ENCODE measurements around the gene SEPTIN12.

SEPTIN12 gene

DNA sequence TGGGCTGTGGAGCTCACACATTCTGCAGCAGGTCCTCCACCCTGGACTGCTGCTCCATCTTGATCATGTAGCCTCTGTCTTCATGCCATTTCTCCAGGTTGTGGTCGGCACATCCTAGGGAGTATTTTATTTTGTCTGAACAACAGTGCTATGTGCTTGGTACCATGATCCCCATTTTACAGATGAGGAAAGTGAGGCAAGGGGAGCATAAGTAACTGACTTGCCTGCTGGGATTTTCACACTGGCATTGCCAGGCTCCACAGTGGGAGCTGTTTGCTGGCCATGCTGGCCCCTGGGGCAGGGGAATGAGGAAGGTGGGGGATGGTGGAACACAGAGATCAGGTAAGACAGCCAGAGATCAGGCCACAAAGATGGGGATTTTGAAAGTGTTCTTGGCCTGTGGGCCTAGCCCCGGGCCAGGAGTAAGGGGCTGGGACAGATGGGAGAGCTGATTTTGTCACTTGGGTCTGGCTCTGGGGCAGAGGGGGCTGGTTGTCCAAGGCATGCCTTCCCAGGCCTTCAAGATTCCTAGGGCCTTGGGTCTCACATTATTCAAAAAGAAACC lies 11.9 kb downstream of the SEPTIN12 start:
- Histone ChIP-seq H4K5ac (ENCODE audit: low read length) (no peak overlapping the region), H3K27me3 (ENCODE audit: insufficient read depth, low read length, poor library complexity) (no peaks in the 10 kb centered on the region), H3K4me2 (ENCODE audit: low read length) (no peak overlapping the region), H3K4ac (ENCODE audit: low read depth, low read length) (no peak overlapping the region), H3K9ac (ENCODE audit: low read length) (no peak overlapping the region), H3K23ac (ENCODE audit: low read length) (no peak overlapping the region), H2BK120ac (ENCODE audit: low read depth, low read length) (no peak overlapping the region), H2BK15ac (replicated peaks; ENCODE audit: low read depth) (no peak overlapping the region), H3K36me3 (ENCODE audit: control insufficient read depth, insufficient read depth, low read length) (no peaks in the 10 kb centered on the region), H3K56ac (ENCODE audit: low read length) (no peak overlapping the region), H3K79me2 (ENCODE audit: control insufficient read depth, insufficient read depth, low read length) (no peaks in the 10 kb centered on the region), H3K4me1 (ENCODE audit: control insufficient read depth, low read depth, low read length) (no peaks in the 10 kb centered on the region), H3K79me1 (ENCODE audit: low read length) (no peaks in the 10 kb centered on the region), H2BK5ac (ENCODE audit: low read length) (no peak overlapping the region), H3K4me3 (ENCODE audit: low read length) (no peak overlapping the region), H3K27ac (ENCODE audit: low read depth, low read length) (no peak overlapping the region), H2AK5ac (ENCODE audit: low read length) (no peak overlapping the region), H4K8ac (ENCODE audit: low read depth, low read length) (no peak overlapping the region), H3K18ac (ENCODE audit: low read length) (no peak overlapping the region)
- no peak for DNase-seq
- WGBS (ENCODE audit: extremely low coverage, insufficient coverage, low lambda C conversion rate), result no CpG with 5 or more reads among the region's 2 CpGs

GRCh38 chr16:4775005-4775404 lies 13.1 kb downstream of the SEPTIN12 start:
- Histone ChIP-seq H3K23ac (ENCODE audit: low read length) (no peak overlapping the region), H3K4me2 (ENCODE audit: low read length) (no peak overlapping the region), H4K5ac (ENCODE audit: low read length) (no peak overlapping the region), H3K4ac (ENCODE audit: low read depth, low read length) (no peak overlapping the region), H4K8ac (ENCODE audit: low read depth, low read length) (no peak overlapping the region), H3K79me1 (ENCODE audit: low read length) (no peaks in the 10 kb centered on the region), H3K9ac (ENCODE audit: low read length) (no peak overlapping the region), H3K79me2 (ENCODE audit: control insufficient read depth, insufficient read depth, low read length) (no peaks in the 10 kb centered on the region), H3K27ac (ENCODE audit: low read depth, low read length) (no peak overlapping the region), H3K4me1 (ENCODE audit: control insufficient read depth, low read depth, low read length) (no peaks in the 10 kb centered on the region), H2AK5ac (ENCODE audit: low read length) (no peak overlapping the region), H3K27me3 (ENCODE audit: insufficient read depth, low read length, poor library complexity) (no peaks in the 10 kb centered on the region), H3K56ac (ENCODE audit: low read length) (no peak overlapping the region), H2BK5ac (ENCODE audit: low read length) (no peak overlapping the region), H2BK15ac (replicated peaks; ENCODE audit: low read depth) (no peak overlapping the region), H3K18ac (ENCODE audit: low read length) (no peak overlapping the region), H2BK120ac (ENCODE audit: low read depth, low read length) (no peak overlapping the region), H3K36me3 (ENCODE audit: control insufficient read depth, insufficient read depth, low read length) (no peaks in the 10 kb centered on the region), H3K4me3 (ENCODE audit: low read length) (no peak overlapping the region)
- DNase-seq, result no peak
- no CpG with 5 or more reads among the region's 13 CpGs for WGBS (ENCODE audit: extremely low coverage, insufficient coverage, low lambda C conversion rate)

DNA sequence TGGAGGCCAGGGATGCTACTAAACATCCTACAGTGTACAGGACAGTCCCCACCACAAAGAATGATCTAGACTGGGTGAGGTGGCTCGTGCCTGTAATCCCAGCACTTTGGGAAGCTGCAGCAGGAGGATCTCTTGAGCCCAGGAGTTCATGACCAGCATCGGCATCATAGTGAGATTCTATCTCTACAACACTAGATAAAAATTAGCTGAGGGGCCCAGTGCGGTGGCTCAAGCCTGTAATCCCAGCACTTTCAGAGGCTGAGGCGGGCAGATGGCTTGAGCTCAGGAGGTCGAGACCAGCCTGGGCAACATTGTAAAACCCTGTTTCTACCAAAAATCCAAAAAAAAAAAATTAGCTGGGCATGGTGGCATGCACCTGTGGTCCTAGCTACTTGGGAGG lies 15.8 kb downstream of the SEPTIN12 start:
- no peaks in the 10 kb centered on the region for H3K36me3 ChIP-seq (ENCODE audit: control insufficient read depth, insufficient read depth, low read length)
- no peak overlapping the region for H3K9ac ChIP-seq (ENCODE audit: low read length)
- WGBS (ENCODE audit: extremely low coverage, insufficient coverage, low lambda C conversion rate), result no CpG with 5 or more reads among the region's 5 CpGs
- no peaks in the 10 kb centered on the region for H3K79me2 ChIP-seq (ENCODE audit: control insufficient read depth, insufficient read depth, low read length)
- no peaks in the 10 kb centered on the region for H3K79me1 ChIP-seq (ENCODE audit: low read length)
- H4K5ac ChIP-seq (ENCODE audit: low read length), result no peak overlapping the region
- H2BK15ac ChIP-seq (replicated peaks; ENCODE audit: low read depth), result no peak overlapping the region
- no peak overlapping the region for H2BK5ac ChIP-seq (ENCODE audit: low read length)
- H3K4me1 ChIP-seq (ENCODE audit: control insufficient read depth, low read depth, low read length), result no peaks in the 10 kb centered on the region
- H2AK5ac ChIP-seq (ENCODE audit: low read length), result no peak overlapping the region
- no peak overlapping the region for H3K27ac ChIP-seq (ENCODE audit: low read depth, low read length)
- H3K4me3 ChIP-seq (ENCODE audit: low read length), result no peak overlapping the region
- DNase-seq, result no peak
- H3K4me2 ChIP-seq (ENCODE audit: low read length), result no peak overlapping the region
- H3K23ac ChIP-seq (ENCODE audit: low read length), result no peak overlapping the region
- H3K4ac ChIP-seq (ENCODE audit: low read depth, low read length), result no peak overlapping the region
- no peak overlapping the region for H3K18ac ChIP-seq (ENCODE audit: low read length)
- H3K56ac ChIP-seq (ENCODE audit: low read length), result no peak overlapping the region
- H2BK120ac ChIP-seq (ENCODE audit: low read depth, low read length), result no peak overlapping the region
- H4K8ac ChIP-seq (ENCODE audit: low read depth, low read length), result no peak overlapping the region
- H3K27me3 ChIP-seq (ENCODE audit: insufficient read depth, low read length, poor library complexity), result no peaks in the 10 kb centered on the region

- Histone ChIP-seq H3K56ac (ENCODE audit: low read length) (no peak overlapping the region), H3K27ac (ENCODE audit: low read depth, low read length) (no peak overlapping the region), H3K9ac (ENCODE audit: low read length) (no peak overlapping the region), H2BK5ac (ENCODE audit: low read length) (no peak overlapping the region), H3K79me2 (ENCODE audit: control insufficient read depth, insufficient read depth, low read length) (peaks cover under 1% of the 10 kb centered on the region), H3K79me1 (ENCODE audit: low read length) (no peaks in the 10 kb centered on the region), H3K4ac (ENCODE audit: low read depth, low read length) (no peak overlapping the region), H3K4me2 (ENCODE audit: low read length) (no peak overlapping the region), H4K8ac (ENCODE audit: low read depth, low read length) (no peak overlapping the region), H3K23ac (ENCODE audit: low read length) (no peak overlapping the region), H3K4me3 (ENCODE audit: low read length) (no peak overlapping the region), H2AK5ac (ENCODE audit: low read length) (no peak overlapping the region), H3K18ac (ENCODE audit: low read length) (no peak overlapping the region), H4K5ac (ENCODE audit: low read length) (no peak overlapping the region), H2BK120ac (ENCODE audit: low read depth, low read length) (no peak overlapping the region), H2BK15ac (replicated peaks; ENCODE audit: low read depth) (no peak overlapping the region), H3K36me3 (ENCODE audit: control insufficient read depth, insufficient read depth, low read length) (no peaks in the 10 kb centered on the region), H3K27me3 (ENCODE audit: insufficient read depth, low read length, poor library complexity) (no peaks in the 10 kb centered on the region), H3K4me1 (ENCODE audit: control insufficient read depth, low read depth, low read length) (no peaks in the 10 kb centered on the region)
- no peak for DNase-seq
- whole genome bisulfite sequencing (ENCODE audit: extremely low coverage, insufficient coverage, low lambda C conversion rate), result no CpG with 5 or more reads among the region's 3 CpGs
Measured at GRCh38 chr16:4771646-4772045, 16.5 kb downstream of the SEPTIN12 start.

DNA sequence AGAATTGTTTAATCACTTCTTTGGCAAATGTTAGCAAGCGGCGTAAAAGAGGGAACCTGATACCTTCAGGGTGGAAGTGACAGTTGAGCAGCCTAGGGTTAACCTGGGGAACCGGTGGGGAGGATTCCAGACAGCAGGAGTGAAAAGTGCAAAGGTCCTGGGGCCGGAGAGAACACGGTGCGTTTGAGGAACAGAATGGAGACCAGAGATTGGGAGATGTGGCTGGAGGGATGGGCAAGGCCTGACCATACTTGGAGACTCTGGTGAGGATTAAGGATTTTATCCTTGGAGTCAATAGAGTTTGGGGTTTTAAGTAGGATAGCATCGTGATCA lies 18.9 kb downstream of the SEPTIN12 start:
- Histone ChIP-seq H3K4me2 (ENCODE audit: low read length) (no peak overlapping the region), H3K4me1 (ENCODE audit: control insufficient read depth, low read depth, low read length) (peaks cover 1% of the 10 kb centered on the region), H3K27ac (ENCODE audit: low read depth, low read length) (no peak overlapping the region), H3K4me3 (ENCODE audit: low read length) (no peak overlapping the region), H3K79me1 (ENCODE audit: low read length) (peaks cover 9% of the 10 kb centered on the region), H4K5ac (ENCODE audit: low read length) (no peak overlapping the region), H3K36me3 (ENCODE audit: control insufficient read depth, insufficient read depth, low read length) (peaks cover 2% of the 10 kb centered on the region), H2BK120ac (ENCODE audit: low read depth, low read length) (no peak overlapping the region), H4K8ac (ENCODE audit: low read depth, low read length) (peak overlapping the region; percentile 28), H3K56ac (ENCODE audit: low read length) (peak overlapping the region; percentile 89), H3K9ac (ENCODE audit: low read length) (no peak overlapping the region), H2BK5ac (ENCODE audit: low read length) (no peak overlapping the region), H3K4ac (ENCODE audit: low read depth, low read length) (no peak overlapping the region), H3K23ac (ENCODE audit: low read length) (no peak overlapping the region), H3K18ac (ENCODE audit: low read length) (no peak overlapping the region), H2AK5ac (ENCODE audit: low read length) (no peak overlapping the region), H2BK15ac (replicated peaks; ENCODE audit: low read depth) (no peak overlapping the region), H3K79me2 (ENCODE audit: control insufficient read depth, insufficient read depth, low read length) (peaks cover 6% of the 10 kb centered on the region), H3K27me3 (ENCODE audit: insufficient read depth, low read length, poor library complexity) (no peaks in the 10 kb centered on the region)
- no CpG with 5 or more reads among the region's 7 CpGs for WGBS (ENCODE audit: extremely low coverage, insufficient coverage, low lambda C conversion rate)
- DNase-seq, result no peak

DNA sequence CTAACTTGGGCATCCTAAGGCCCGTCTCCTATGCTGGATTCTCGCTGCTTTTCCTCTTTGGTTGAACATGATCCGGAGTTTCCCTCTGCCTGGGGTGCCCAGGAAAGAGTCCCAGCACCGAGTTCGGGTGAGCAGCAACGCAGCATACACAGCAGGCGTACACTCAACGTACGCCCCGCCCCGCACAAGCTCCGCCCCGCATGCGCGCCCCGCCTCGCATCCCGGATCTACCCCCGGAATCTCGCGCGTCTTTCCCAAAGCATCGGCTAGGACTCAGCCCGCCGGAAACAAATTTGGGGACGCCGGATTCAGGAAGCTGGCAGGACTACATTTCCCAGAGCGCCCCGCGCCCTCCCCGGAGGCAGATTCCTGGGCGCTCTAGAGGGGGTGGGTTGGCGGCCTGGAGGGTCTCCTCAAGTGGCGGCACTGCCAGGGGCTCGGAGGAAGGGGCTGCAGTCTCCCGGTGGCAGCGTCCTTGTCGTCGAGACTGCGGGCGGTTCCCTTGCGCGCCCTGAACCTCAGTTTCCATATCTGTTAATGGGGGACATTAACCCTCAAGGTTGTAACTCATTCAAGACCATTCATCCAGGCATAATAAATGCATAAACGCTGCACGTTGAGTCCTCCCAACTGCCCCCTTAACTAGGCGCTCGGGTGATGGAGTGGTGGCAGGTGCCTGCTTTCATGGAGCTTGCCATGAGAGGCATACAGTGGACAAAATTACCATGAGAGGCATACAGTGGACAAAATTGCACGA lies 19.4 kb downstream of the SEPTIN12 start:
- Histone ChIP-seq H3K4me2 (ENCODE audit: low read length) (peak overlapping the region; percentile 97), H3K23ac (ENCODE audit: low read length) (no peak overlapping the region), H3K79me1 (ENCODE audit: low read length) (peaks cover 9% of the 10 kb centered on the region), H2BK120ac (ENCODE audit: low read depth, low read length) (no peak overlapping the region), H4K5ac (ENCODE audit: low read length) (no peak overlapping the region), H3K18ac (ENCODE audit: low read length) (no peak overlapping the region), H3K27ac (ENCODE audit: low read depth, low read length) (no peak overlapping the region), H2BK5ac (ENCODE audit: low read length) (no peak overlapping the region), H2BK15ac (replicated peaks; ENCODE audit: low read depth) (no peak overlapping the region), H3K4me1 (ENCODE audit: control insufficient read depth, low read depth, low read length) (peaks cover 1% of the 10 kb centered on the region), H3K4me3 (ENCODE audit: low read length) (peak overlapping the region; percentile 70), H2AK5ac (ENCODE audit: low read length) (no peak overlapping the region), H3K79me2 (ENCODE audit: control insufficient read depth, insufficient read depth, low read length) (peaks cover 6% of the 10 kb centered on the region), H3K27me3 (ENCODE audit: insufficient read depth, low read length, poor library complexity) (no peaks in the 10 kb centered on the region), H4K8ac (ENCODE audit: low read depth, low read length) (peak overlapping the region; percentile 28), H3K9ac (ENCODE audit: low read length) (peak overlapping the region; percentile 95), H3K56ac (ENCODE audit: low read length) (peak overlapping the region; percentile 97), H3K4ac (ENCODE audit: low read depth, low read length) (no peak overlapping the region), H3K36me3 (ENCODE audit: control insufficient read depth, insufficient read depth, low read length) (peaks cover 2% of the 10 kb centered on the region)
- peak; percentile 98 for DNase-seq
- WGBS (ENCODE audit: extremely low coverage, insufficient coverage, low lambda C conversion rate), result no CpG with 5 or more reads among the region's 48 CpGs

Measured in mesendoderm (in vitro differentiated cells).